NK-92 (cell line): Measurements from ENCODE around the gene PDGFRB.

Experiments
- DNase-seq: peaks from one replicate; lab custom pipeline; 2025; ENCODE audit not compliant: unreplicated experiment; lab: John Stamatoyannopoulos, UW

Gene PDGFRB

DNA sequence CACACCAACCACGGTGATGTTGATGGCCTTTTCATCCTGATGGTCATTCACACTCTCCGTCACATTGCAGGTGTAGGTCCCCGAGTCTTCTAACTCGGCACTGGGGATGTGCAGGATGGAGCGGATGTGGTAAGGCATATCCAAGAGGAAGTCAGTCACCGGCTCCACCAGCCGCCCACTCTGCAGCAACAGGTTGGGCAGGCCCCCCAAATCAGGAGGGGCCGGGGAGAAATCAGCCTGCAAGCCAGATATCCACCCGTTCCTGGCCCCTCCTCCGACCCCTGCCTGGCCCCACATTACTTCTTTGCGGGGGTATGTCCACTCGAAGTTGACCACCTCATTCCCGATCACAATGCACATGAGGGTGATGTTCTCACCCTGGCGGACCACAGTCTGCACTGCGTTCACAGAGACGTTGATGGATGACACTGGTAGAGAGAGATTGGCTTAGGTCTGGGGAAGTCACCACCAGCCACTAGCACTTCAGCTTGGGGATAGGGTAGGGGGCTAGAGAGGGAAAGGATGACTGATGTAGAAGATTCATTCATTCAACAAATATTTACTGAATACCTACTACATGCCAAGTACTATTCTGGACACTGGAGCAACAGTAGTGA is 22.0 kb downstream of the PDGFRB start:
- DNase-seq: no peak

DNA sequence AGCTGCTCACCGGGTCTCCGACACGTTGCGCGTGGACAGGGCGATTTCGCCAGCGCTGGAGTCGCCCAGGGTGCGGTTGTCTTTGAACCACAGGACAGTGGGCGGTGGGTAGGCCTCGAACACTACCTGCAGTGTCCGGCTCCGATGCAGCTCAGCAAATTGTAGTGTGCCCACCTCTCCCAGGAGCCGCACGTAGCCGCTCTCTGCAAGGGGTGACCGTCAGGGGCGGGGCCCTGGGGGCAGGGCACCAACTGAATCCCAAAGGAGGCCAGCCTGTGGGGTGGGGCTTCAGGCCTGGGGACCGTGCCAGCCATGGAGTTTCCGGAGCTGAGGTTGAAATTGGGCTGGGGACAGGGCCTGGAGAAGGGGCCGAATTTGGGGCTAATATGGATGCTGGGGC is 22.9 kb downstream of the PDGFRB start:
- DNase-seq: no peak

DNA sequence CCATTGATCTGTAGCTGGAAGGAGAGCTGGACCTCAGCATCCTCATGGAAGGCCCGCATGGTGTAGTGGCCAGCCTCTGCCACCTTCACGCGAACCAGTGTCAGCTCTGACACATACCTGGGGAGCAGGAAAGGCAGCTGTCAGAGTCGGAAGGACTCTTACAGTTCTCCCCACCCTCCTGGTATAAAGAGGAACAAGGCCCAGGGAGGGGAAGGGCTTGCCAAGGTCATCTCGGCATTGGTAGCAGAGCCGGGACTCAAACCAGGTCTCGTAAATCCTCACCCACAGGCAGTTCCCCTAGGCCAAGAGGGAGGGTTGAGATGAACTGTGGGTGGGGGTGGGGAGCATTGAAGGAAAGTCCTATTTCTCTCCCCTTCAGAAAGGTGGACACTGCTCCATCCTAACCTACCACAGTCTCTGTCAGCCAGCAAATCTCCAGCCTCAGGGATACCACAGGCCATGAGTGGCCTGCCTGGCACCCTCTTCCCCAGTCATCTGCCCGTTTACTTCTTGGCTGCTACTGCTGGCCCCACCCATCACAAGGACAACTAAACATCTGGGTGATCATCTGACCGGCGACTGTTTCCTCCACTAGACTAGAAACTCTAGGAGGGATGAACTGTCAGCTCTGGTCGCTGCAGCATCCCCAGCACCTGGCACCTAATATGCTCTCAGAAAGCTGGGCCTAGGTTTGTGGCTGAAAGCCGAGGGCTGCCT is 23.5 kb downstream of the PDGFRB start:
- DNase-seq: no peak

DNA sequence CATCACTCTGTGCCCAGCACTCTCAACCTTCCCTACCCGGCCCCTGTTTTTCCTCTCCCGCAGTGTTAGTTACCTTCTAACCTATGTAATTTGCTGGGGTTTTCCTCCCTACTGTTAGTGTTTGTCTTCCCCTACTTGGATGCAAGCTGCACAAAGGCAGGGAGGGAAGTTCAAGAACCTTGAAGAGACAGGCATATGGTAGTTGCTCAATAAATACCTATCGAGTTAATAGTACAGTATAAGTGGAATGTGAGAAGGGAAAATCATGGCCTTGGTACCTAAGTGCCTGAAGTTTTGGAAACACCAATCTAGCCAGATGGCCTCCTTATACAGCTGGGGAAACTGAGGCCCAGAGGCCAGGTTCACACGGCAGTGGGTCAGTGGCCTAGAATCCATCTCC is 24.2 kb downstream of the PDGFRB start:
- no peak for DNase-seq

DNA sequence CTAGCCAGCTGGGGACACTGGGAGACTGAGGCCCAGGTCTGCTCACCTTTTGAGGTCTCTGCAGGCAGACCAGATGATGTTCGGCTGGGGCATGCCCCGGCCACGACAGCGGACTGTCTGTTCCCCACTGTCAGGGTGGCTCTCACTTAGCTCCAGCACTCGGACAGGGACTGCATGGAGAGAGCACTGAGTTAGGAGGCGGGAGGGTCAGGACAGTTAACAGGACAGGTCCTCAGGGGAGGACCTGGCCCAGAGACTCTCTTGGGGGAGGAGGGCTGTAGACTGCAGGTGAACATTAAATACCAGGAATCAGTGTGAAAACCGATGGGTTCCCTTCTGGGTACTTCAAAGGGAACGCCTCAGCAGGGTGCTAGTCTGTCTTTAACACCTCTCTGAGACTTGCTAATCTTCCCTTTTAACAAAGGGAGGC is 25.1 kb downstream of the PDGFRB start:
- DNase-seq: no peak

DNA sequence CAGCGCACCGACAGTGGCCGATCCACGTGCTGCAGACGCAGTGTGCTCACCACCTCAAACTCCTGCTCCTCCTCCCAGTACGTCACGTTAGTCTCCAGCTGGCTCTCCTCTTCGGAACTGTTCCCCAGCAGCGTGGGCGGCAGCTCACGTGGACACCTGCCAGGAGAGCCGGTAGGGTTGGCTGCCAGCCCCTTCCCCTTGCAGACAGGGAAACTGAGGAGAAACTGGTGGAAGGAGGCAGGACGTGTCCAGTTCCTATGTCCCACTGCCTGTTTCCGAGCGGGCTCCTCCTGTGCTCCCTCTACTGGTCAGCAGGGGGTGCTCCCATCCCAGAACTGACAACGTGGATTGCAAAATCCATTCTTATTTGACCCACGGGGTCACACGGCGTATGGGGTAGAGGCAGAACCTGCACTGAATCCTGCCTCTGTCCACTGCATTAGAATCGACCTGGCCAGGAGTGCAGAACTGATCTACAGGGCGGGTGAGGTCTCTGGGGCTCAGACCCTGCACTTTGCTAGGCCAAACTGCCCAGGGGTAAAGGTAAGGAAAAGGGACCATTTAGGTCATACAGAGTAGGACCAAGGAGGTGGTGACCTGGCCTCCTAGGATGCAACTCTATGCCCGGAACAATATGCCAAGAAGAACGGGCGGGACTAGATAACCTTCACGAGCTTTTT is 25.7 kb downstream of the PDGFRB start:
- DNase-seq: no peak

DNA sequence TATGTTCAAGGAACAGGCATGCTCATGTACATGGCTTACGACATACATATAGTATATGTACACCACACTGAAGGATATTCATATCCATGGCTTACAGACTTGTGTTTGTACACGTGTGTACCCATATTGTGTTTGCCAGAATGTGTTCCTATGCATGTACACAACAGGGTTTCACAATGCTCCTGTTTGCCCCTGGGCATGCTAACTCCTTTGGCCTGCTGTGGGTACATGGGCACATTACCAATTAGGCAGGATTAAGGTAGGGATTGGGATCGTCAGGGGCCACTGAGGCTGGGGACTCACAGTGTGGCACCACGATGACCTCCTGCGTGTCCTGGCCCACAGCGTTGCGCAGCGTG is 26.2 kb downstream of the PDGFRB start:
- DNase-seq: no peak

DNA sequence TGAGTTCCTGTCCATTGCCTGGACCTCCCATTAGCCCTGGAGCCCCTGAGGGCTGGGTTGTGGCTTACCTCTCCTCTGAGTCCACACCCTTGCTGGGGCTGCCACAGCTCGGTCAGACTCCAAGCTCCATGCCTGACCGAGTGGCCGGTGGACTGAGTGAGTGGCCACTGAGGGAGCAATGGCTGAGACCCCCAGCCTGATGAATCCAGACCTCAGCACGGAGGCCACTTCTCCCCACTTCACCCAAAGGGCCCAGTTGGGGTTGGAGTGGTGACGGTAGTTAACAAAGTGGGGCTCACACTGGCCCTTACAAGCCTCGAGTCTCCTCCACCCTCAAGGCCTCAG is 28.8 kb downstream of the PDGFRB start:
- DNase-seq: no peak

DNA sequence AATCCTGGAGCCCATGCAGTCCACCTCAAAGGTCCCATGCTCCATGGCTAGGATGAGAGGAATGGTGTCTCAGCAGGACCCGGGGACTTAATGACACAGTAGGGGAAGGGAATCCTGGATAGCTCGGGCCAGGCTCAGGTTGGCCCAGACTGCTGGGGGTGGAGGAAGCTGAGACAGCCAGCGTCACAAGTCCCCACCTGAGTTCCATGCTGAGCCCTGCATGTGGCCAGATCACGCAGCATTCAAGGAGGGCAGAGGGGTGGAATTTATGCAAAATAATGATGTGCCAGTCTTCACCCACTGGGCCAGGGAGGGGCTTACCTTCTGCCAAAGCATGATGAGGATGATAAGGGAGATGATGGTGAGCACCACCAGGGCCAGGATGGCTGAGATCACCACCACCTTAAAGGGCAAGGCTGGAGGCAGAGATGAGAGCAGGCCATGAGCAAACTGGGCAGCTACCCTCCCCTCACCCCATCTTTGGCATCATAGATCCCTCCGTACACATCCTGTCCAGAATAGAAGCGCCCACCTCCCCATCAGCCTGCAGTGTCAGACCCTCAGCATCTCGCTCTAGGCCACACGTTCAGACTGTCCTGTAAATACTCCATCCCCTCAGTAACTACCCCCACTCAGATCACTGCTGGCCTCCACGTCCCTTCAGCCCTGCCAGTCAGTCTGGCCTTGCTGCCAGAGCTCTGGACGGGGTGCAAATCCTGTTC is 29.3 kb downstream of the PDGFRB start:
- no peak for DNase-seq

DNA sequence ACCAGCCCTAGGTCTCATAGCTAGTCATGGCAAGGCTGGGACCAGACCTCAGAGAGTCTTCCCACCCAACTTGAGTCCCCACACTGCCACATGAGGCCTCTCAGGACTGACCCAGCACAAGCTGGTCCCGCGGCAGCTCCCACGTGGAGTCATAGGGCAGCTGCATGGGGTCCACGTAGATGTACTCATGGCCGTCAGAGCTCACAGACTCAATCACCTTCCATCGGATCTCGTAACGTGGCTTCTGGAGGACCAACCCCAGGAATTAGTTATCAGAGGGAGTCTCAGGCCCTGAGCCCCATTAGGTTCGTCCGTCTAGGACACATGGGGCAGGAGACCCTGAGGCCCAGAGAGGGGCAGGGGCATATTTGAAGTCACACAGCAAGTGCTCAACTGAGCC is 30.3 kb downstream of the PDGFRB start:
- DNase-seq: no peak

DNA sequence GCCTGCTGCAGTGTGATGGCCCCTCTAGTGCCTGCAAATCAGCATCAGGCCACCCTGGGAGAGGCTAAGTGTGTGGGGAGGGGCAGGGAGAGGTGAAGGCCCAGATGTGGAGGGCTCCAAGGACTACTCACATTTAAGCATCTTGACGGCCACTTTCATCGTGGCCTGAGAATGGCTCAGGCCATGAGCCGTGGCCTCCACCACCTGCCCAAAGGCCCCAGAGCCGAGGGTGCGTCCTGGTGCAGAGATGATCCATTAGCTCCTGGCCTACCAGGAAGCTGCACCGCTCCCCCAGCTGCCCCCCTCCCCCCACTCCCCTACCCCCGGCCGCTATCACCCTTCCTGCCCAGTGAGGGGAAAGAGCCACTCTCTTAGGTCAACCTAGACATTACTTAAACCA is 31.0 kb downstream of the PDGFRB start:
- DNase-seq: no peak

DNA sequence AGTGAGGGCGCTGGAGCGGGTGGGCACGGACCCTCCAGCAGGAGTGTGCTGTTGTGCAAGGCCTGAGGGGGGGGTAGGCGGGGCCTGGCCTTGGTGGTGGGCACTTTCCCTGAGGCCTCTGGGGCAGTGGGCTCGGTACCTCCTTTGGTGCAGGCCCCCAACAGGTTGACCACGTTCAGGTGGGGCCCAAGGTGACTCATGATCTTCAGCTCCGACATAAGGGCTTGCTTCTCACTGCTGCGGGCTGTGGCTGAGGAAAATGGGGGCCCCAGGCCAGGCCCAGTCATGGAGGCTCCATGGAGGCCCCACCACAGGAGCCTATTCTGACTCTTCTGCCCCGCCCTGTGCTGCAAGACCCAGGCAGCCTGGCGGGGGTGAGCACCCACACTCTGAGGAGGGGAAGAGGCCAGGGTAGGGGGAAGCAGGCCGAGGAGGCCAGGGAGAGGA is 31.5 kb downstream of the PDGFRB start:
- DNase-seq: no peak

DNA sequence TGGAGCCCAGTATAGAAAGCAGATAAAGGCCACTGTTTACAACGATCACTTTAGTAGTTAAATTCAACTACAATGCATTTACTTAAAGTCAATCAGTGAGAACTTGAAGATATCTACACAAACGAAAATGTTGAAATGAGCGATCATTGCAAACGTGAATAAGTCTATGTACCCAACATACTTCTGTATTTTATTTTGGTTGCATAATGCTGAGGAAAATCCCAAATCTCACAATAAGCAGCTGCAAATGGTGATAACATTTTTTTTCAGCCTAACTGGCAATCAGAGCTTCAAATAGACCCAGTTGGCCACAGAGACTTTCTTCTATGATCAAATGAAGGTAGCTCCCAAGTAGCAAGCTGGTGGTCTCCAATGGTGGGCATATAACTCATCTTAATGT is 32.1 kb downstream of the PDGFRB start:
- no peak for DNase-seq

DNA sequence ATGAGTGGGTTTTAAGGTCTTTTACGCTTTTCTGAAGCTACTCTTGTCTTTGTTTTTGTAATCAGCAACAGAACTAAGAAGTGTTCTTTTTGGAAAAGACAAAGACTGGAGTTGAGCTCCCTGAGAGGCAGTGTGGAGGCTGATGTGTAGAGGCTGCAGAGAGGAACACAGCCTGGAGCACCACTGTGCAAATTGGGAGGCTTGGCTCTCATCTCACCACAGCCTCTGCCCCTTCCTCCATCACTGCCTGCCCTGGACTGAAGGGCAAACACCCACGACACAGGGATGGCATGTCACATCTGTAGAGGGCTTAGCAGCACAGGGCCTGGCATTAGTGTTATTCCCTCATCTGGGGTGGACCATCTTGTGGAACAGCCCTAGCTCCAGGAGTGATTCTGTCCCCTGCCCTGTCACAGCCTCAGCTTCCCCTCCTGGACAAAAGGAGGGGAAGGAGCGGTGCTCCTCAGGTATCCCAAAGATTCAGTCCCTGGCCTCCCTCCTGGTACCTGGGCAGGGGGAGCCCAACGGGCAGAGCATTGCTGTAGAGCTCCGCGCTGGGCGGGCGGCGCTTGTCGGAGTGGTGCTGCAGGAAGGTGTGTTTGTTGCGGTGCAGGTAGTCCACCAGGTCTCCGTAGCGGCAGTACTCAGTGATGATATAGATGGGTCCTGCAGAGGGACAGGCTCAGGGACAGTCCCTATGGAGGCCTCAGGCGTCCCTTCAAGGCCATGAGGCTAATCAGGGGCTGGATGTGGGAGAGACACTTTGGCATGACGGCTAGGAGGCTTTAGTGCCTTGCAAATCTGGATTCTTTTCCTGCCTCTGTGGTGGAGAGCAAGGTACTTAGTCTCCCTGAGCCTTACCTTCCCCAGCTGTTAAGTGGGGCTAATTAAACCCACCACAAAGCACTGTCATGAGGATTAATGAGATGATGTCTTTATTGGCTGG is 32.8 kb downstream of the PDGFRB start:
- DNase-seq: no peak

DNA sequence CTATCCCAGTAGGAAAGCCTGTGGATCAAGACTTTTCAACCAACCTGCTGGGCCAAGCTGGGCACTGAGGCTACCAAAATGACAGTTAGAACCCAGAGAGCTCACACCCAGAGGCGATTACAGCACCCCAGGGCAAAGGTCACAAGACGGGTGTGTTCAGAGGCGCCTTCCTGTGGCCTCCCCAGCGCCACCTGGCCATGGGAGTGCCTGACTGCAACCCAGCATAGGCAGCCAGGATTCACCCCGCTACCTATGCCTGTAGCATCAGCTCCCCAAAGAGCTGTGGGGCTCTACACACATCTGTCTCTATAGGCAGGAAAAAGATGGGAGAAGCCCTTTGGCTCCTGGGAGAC is 33.5 kb downstream of the PDGFRB start:
- DNase-seq: no peak

DNA sequence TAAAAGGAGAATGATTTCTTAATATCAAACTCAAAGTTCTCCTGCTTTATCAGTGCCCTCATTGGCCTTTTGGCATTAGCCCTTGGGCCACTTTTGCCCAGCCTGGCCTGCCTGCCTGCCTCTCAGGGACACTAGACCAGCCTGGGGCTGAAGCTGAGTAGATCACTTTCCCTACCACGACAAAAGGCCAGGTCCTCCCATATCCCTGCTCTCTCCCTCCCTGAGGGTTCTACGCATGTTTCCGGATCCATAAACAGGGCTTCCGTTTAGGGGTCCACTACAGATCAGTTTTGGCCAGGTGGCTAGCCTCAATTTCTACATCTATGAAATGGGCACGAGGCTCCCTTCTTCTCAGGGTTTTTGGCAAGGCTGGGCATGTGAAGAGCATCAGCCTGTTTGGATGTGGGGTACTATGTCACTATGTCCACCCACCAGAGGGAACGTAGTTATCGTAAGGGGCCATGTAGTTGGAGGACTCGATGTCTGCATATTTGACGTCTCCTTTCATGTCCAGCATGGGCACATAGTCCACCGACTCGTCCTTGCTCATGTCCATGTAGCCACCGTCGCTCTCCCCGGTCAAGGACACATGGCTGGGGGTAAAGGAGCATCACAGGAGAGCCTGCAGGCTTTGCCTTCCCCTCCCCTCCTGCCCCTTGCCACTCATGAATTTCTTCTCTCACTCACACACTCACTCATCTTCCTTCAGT is 34.0 kb downstream of the PDGFRB start:
- DNase-seq: no peak

DNA sequence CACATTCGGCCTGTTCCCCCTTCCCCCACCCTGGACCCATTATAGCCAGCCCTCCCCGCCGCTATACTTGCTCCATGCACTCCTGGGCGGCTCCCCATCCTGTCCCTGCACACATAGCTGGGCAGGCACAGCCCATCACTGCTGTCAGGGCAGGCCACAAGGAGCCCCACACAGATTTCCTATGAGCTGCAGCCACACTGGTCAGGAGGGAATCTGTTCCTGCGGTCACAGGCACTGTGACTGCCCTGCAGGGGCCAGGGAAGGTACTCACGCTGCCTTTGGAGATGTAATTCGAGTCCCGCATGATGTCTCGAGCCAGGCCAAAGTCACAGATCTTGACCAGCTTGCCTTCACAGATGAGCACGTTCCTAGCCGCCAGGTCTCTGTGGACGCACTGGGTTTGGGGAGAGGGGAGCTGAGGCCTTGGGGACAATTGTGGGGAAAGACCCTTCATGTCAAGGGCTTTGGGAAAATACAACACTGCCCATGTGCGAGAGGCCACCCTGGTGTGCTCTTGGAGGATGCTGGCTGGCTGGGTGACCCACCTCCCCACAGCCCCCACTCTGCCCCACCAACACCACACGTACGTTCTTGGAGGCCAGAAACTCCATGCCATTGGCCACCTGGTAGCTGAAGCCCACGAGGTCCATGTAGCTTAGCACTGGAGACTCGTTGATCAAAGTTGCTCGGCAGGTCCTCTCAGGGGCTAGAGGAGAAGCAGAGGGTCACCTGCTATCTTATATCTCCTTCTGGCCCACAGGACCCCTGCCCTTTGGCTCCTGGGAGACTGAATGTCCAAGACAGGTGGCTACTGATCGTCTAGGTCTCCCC is 34.8 kb downstream of the PDGFRB start:
- no peak for DNase-seq

DNA sequence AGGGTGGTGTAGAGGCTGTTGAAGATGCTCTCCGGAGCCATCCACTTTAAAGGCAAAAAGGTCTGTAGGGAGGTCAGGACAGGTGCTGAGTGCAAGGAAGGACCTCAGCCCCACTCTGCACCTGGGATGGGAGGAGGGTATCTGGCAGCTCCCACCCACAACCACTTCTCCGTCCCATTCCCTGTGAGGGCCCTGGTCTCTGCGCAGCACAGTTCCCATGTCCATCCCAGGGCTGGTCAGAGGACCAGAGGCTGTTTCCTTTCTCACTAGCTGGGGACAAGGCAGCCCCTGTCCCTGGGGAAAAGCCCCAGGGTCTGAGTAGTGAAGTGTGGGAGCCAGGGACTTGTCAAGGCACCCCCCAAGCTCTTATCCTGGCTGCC is 35.6 kb downstream of the PDGFRB start:
- DNase-seq: no peak

DNA sequence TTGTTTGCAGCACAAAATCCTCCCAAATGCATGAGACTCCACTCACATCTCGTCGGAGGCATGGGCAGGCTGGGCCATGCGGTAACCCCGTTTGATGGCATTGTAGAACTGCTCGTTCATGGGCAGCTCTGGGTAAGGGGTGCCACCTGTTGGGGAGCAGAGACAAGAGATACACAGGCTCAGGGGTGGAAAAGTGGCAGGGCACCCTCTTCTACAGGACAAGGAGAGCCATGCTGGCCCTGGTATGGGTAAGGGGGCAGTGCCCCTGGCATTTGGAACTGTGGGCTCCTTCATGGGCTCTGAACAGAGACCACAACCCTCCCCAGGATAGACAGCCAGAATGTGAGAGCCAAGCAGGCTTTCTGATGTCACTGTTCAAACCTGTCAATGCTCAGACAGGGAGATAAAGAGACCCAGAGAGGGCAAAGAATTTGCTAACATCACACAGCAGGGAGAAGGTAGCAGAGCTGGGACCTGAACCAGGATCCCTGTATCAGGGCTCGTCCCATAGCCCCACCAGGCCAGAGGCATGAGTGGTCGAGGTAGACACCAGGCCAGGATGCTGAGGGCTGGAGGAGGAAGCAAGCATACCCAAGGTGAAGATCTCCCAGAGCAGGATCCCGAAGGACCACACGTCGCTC is 36.1 kb downstream of the PDGFRB start:
- no peak for DNase-seq
